Measurements from ENCODE around the gene IFT122. TPM values are rescaled to one million over a fixed set of nuclear protein-coding genes. Genes with fewer than 3 reads are reported as not detected.
A peak's percentile ranks its signal among the peaks of the same experiment; 100 is the strongest.

IFT122 gene
- total RNA-seq, 1 donor from 2014 or later, result 51.1 TPM

DNA sequence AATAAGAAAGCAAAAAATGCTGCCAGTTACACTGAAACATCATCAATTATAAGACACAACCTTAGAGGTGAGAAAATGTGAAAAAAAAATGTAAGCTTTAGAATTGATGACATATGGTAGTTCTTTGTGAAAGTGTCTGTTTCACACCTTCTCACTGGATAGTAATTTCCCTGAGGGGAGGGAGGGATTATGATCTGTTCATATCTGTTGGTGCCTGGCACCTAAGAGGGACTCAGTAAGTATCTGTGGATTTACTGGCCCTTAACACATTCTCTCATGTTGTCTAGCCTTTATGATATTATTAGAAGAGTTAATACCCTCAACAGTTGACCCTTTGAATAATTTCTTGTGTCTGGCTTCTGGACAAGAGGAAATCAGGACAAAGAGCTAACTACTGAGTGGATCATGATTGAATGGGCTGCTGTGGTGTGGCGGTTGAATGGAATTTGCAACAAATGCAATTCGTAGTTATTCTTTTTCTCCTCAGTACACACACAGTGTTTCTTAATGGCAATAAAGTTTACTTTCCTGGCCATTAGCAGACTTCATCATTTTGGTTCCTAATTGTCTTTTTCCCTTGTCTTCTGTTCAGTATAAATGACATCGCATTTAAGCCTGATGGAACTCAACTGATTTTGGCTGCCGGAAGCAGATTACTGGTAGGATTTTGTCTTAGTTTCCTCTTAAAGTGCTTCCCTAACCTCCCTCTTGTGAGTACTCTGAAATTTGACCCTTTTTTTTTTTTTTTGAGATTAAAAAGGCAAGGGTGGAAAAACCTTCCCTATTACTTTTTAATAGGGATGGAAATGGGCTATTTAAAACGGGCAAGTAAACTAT, 9.5 kb downstream of the IFT122 start:
- Histone ChIP-seq H3K4me3 (no peak overlapping the region), H3K27ac (peak overlapping the region in 1 of 2 donors; percentile 21), H3K27me3 (no peaks in the 10 kb centered on the region), H3K4me1 (peaks cover 0 to 6% of the 10 kb centered on the region in 2 donors), H3K36me3 (peaks cover 4 to 14% of the 10 kb centered on the region in 2 donors), H3K9me3 (no peaks in the 10 kb centered on the region)
- no peak for DNase-seq (ENCODE audit: low spot score in 2 of 2)
- intact Hi-C loops (cut with DNase I), result no loop called here
- TF ChIP-seq, protein P1, sequence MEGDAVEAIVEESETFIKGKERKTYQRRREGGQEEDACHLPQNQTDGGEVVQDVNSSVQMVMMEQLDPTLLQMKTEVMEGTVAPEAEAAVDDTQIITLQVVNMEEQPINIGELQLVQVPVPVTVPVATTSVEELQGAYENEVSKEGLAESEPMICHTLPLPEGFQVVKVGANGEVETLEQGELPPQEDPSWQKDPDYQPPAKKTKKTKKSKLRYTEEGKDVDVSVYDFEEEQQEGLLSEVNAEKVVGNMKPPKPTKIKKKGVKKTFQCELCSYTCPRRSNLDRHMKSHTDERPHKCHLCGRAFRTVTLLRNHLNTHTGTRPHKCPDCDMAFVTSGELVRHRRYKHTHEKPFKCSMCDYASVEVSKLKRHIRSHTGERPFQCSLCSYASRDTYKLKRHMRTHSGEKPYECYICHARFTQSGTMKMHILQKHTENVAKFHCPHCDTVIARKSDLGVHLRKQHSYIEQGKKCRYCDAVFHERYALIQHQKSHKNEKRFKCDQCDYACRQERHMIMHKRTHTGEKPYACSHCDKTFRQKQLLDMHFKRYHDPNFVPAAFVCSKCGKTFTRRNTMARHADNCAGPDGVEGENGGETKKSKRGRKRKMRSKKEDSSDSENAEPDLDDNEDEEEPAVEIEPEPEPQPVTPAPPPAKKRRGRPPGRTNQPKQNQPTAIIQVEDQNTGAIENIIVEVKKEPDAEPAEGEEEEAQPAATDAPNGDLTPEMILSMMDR (IDR thresholded peaks at IDR 0.05), result no peak

DNA sequence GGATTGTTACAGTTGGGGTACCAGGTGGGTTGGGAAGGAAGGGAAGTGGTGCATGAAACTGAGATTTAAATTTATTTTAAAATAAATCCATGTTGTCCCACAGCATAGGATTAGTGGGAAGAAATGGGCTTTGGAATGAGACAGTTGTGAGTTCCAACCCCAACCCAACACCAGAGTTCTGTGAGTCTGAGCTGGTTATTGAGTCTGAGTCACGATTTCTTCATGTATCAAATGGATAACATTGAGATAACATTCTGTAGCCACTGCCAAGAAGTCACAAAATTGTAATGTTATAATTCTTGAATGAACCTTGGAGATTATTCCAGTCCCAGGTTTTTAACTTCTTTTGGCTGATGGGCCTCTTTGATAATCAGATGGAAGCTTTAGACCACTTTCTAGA, 13.7 kb downstream of the IFT122 start:
- no peak overlapping the region for H3K27ac ChIP-seq
- intact Hi-C loops (cut with DNase I), result no loop called here
- no peak for DNase-seq (ENCODE audit: low spot score in 2 of 2)
- no peaks in the 10 kb centered on the region for H3K9me3 ChIP-seq
- no peaks in the 10 kb centered on the region for H3K27me3 ChIP-seq
- TF ChIP-seq, protein P1 (IDR thresholded peaks at IDR 0.05), result no peak
- no peak overlapping the region for H3K4me3 ChIP-seq
- peaks cover 8 to 37% of the 10 kb centered on the region in 2 donors for H3K36me3 ChIP-seq
- no peaks in the 10 kb centered on the region for H3K4me1 ChIP-seq

DNA sequence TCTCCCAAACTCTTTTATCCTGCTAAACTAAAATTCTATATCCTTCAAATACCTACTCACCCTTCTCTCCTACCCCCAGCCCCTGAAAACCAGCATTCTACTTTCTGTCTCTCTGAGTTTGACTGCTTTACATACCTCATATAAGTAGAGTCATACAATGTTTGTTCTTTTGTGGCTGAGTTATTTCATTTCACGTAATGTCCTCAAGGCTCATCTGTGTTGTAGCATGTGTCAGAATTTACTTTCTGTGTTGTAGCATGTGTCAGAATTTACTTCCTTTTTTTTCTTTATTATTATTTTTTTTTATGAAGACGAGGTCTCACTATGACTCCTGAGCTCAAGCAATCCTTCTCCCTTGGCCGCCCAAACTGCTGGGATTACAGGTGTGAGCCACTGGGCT, 20.1 kb downstream of the IFT122 start:
- Histone ChIP-seq H3K4me1 (no peaks in the 10 kb centered on the region), H3K9me3 (no peaks in the 10 kb centered on the region), H3K27ac (no peak overlapping the region), H3K4me3 (no peak overlapping the region), H3K36me3 (peaks cover 10 to 57% of the 10 kb centered on the region in 2 donors), H3K27me3 (no peaks in the 10 kb centered on the region)
- TF ChIP-seq, protein P1 (IDR thresholded peaks at IDR 0.05), result no peak
- intact Hi-C loops (cut with DNase I), result no loop called here
- no peak for DNase-seq (ENCODE audit: low spot score in 2 of 2)

DNA sequence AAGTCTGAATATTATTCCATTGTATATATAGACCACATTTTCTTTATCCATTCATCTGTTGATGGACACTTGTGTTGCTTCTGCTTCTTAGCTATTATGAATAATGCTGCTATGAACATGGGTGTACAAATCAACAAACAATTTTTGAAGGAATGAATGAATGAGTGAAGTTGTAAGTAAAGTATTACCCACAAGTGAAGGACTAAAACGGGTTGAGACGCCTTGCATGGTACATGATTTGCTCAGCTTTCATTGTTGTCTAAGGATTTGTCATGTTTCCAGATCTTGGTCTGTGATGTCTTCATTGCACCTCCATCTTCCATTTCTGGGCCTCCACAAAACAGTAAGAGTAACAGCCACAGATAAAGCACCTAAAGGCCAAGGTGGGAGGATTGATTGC, 20.5 kb downstream of the IFT122 start:
- Histone ChIP-seq H3K27me3 (no peaks in the 10 kb centered on the region), H3K9me3 (no peaks in the 10 kb centered on the region), H3K4me3 (no peak overlapping the region), H3K36me3 (peaks cover 10 to 53% of the 10 kb centered on the region in 2 donors), H3K4me1 (no peaks in the 10 kb centered on the region), H3K27ac (no peak overlapping the region)
- TF ChIP-seq, protein P1 (IDR thresholded peaks at IDR 0.05), result no peak
- no peak for DNase-seq (ENCODE audit: low spot score in 2 of 2)
- intact Hi-C loops (cut with DNase I), result no loop called here

DNA sequence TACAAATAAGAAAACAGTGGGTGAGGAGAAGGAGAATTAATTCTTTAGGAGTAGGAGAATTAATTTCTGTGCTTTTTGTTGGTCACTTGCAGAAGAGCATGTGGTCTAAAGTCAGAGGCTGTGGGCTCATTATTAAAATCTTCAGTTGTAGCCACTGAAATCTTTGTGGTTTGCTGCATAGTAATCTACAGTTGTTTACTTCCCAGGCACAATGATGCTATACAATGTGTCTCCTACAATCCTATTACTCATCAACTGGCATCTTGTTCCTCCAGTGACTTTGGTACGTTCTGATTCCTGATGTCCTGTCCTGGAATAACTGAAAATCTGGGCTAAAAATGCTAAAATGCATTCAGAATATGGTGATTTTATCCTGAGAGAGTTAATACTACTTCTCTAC, 21.0 kb downstream of the IFT122 start:
- no peak for DNase-seq (ENCODE audit: low spot score in 2 of 2)
- intact Hi-C loops (cut with DNase I), result no loop called here
- Histone ChIP-seq H3K9me3 (no peaks in the 10 kb centered on the region), H3K27ac (no peak overlapping the region), H3K36me3 (peaks cover 10 to 51% of the 10 kb centered on the region in 2 donors), H3K4me3 (no peak overlapping the region), H3K27me3 (no peaks in the 10 kb centered on the region), H3K4me1 (no peaks in the 10 kb centered on the region)
- TF ChIP-seq, protein P1 (IDR thresholded peaks at IDR 0.05), result no peak

Measured in ascending aorta (tissue), 2 donors.